ENCODE measurements around the gene AP5S1.
A peak's percentile ranks its signal among the peaks of the same experiment; 100 is the strongest.
"Not testable (repeated sequence)": the region's sequence is repeated elsewhere in the genome, so short reads cannot be mapped to it uniquely, and the experiment has no call there.

Gene AP5S1

DNA sequence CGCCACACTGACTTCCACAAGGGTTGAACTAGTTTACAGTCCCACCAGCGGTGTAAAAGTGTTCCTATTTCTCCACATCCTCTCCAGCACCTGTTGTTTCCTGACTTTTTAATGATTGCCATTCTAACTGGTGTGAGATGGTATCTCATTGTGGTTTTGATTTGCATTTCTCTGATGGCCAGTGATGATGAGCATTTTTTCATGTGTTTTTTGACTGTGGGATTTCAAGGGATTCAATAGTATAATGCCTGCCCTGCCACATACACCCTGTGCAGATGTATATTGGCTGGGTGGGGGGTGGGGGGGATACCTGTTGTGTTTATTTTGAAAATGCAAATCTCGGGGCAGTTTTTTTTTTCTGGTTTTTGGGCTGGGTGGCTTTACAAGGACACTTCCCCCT, 26.2 kb upstream of the AP5S1 start:
- not testable (repeated sequence) for DNase-seq (ENCODE audit: low read depth)

DNA sequence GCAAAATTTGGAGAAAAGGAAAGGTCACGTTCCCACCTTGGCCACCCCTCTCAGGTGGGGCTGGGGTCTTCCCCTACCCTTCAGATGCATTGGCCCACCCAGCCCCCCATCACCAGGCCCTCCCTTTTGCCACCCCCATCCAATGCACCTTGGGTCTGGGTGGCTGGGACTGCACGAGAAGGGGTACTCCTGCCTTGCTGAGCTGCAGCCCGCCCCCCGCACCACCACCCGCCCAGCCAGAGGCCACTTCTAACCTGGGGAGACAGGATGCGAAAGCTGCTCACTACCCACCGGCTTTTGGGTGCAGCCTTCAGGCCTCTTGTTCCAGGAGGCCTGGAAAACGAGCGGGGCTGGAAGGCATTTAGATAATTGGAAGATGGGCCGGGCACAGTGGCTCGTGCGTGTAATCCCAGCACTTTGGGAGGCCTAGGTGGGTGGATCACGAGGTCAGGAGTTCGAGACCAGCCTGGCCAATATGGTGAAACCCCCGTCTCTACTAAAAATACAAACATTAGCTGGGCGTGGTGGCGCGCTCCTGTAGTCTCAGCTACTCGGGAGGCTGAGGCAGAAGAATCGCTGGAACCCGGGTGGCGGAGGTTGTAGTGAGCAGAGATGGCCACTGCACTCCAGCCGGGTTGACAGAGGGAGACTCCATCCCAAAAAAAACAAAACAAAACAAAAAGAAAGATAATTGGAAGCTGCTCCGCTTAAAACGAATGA, 25.5 kb upstream of the AP5S1 start:
- no peak for DNase-seq (ENCODE audit: low read depth)

DNA sequence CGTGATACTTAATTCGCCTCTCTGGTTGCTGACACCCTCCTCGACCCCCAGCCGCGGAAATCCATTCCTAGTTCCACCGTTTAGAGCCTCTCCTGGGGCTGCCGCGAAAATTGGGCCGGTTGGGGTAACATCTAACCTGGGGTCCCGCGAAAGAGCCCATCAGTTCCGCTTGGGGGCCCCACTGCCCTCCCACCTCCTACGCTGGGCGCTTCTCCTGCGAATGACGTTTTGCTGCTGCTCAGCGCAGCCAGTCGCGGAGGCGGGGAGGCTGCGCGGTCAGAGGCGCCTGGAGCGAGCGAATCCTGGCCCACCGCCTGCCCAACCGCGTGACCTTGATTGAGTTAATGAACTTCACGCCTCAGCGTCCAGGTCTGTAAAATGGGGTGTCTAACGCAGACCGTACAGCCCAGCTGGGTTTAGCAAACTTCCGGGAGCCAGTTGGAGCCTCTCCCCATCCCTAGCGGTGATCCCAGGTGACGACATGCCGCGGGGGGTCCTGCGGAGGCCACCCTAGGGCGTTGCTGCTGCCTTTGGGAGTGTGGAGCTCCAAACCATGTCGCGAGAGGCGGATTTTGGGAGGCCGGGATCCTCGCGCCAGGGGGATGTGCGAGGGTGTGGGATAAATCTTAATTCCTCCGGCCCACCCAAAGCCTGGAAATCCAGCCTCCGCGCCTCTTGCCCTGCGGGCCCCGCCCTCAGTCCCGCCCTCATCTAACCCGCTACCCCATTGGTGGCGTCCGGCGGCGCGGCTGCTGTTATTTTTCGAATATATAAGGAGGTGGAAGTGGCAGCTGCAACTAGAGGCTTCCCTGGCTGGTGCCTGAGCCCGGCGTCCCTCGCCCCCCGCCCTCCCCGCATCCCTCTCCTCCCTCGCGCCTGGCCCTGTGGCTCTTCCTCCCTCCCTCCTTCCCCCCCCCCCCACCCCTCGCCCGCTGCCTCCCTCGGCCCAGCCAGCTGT, 24.6 kb upstream of the AP5S1 start, which contains the start of gene CDC25B:
Gene CDC25B, plus strand, starts transcription at position 800 of the 958 bp plus-strand sequence. CDS start 222 bp downstream, outside the sequence.
- DNase-seq (ENCODE audit: low read depth), result peak; percentile 94

DNA sequence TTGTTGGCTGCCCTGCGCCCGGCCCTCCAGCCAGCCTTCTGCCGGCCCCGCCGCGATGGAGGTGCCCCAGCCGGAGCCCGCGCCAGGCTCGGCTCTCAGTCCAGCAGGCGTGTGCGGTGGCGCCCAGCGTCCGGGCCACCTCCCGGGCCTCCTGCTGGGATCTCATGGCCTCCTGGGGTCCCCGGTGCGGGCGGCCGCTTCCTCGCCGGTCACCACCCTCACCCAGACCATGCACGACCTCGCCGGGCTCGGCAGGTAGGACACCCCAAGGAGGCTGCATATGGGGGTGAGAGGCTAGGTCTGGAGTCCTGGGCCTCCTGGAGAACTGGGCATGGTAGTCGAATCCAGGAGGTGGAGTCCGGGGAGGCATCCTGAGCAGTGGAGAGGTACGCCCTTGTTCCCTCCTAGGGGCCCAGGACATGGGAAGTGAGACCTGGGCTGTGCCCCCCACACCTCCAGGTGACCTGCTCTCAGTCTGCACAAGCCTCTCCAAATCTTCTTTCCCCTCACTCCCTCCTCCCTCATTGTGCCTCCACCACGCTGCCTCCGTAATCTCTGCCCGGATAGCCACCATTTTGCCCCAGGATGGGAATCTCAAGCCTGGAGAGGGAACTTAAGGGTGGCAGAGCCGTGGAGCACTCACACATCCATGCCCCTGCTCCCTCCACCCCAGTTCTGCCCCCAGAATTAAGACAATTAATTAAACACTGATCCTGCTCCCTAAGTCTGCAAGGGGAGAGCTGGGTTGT, 23.7 kb upstream of the AP5S1 start:
- no peak for DNase-seq (ENCODE audit: low read depth)

DNA sequence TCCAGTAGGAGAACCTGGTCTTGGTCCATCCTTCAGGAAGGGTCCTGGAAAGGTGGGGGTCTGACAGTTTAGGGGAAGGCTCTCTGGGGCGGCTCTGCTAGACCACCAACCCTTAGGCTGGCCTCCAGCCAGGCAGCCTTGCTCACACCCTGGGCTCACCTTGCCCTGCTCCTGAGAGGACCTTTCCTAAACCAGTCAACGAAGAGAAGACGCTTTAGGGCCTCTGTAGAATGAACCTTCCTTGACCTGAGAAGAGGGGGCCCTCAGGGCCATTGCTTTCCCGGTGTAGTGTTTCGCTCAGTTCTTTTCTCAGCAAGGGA, 23.2 kb upstream of the AP5S1 start:
- DNase-seq (ENCODE audit: low read depth), result no peak

GRCh38 chr20:3797592-3798372, 22.6 kb upstream of the AP5S1 start:
- no peak for DNase-seq (ENCODE audit: low read depth)

- no peak for DNase-seq (ENCODE audit: low read depth)
Observed at GRCh38 chr20:3798373-3798768, 22.0 kb upstream of the AP5S1 start.

DNA sequence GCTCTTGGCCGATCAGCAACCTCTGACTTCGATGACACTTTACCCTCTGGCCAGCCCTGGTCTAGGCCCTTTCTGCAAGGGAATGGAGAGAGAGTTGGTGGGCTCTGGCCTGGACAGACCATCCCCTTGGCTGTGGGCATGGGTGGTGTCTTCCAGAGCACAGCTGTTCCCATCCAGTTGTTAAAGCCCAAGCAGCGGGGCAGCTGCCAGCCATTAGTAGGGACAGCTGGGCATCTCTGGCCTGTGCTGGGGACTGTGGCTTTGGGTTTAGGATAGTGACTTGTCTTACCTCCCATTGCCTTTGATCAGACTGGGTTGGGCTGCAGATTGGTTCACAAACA, 21.5 kb upstream of the AP5S1 start:
- no peak for DNase-seq (ENCODE audit: low read depth)

DNA sequence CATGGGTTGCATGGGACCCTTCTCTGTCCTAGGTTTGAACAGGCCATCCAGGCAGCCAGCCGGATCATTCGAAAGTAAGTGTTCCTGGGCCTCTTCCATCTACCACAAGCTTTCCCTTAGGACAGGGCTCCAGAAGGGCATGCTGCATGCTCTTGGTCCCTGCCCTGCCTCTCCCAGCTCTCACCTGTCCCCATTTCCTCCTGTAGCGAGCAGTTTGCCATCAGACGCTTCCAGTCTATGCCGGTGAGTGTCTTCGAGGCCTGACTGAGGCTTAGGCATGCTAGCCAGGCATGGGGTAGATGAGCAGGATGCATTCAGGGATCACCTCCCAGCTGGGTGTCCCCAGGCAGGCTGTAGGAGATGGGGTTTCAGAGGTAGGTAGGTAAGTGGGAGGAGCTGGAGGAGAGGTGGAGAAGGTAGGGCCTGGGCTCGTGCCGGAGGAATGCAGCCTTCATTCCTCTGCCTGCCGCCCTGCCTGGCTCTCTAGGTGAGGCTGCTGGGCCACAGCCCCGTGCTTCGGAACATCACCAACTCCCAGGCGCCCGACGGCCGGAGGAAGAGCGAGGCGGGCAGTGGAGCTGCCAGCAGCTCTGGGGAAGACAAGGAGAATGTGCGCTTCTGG, 20.0 kb upstream of the AP5S1 start:
- DNase-seq (ENCODE audit: low read depth), result no peak

- no peak for DNase-seq (ENCODE audit: low read depth)
Observed at GRCh38 chr20:3800878-3801260, 19.5 kb upstream of the AP5S1 start.

GRCh38 chr20:3801299-3801698, 19.0 kb upstream of the AP5S1 start:
- DNase-seq (ENCODE audit: low read depth), result no peak

DNA sequence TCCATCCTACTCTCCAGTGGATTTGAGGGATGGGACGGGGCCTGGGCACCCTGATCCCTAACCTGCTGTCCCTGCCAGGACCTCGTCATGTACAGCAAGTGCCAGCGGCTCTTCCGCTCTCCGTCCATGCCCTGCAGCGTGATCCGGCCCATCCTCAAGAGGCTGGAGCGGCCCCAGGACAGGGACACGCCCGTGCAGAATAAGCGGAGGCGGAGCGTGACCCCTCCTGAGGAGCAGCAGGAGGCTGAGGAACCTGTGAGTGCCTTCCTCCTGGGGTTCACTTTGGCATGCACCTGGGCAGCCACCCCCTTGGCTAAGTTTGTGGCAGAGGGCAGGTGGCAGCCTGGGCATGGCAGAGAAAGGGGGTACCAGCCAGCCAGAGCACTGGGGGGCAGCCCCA, 18.5 kb upstream of the AP5S1 start:
- DNase-seq (ENCODE audit: low read depth), result no peak

- no peak for DNase-seq (ENCODE audit: low read depth)
Observed at GRCh38 chr20:3802524-3803239, 17.7 kb upstream of the AP5S1 start.

GRCh38 chr20:3803289-3803688, 17.1 kb upstream of the AP5S1 start:
- DNase-seq (ENCODE audit: low read depth), result no peak

DNA sequence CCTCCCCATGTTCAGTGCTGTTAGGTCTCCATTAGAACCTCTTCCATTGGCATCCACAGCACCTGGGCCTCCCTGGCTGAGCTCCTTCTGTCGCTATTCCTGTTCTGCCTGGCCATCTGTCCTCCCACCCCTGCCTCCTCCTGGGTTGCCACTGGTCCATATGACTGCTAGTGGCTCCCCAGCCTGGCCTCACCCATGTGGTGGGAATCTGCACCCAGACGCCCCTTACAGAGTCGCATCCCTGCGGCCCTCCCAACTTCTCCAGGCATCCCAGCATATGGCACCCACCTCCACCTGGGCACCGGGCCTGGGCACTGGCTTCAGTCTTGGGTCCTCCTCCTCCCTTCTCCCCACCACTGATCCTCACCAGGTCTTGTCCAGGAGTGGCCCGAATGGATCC, 16.5 kb upstream of the AP5S1 start:
- no peak for DNase-seq (ENCODE audit: low read depth)

DNA sequence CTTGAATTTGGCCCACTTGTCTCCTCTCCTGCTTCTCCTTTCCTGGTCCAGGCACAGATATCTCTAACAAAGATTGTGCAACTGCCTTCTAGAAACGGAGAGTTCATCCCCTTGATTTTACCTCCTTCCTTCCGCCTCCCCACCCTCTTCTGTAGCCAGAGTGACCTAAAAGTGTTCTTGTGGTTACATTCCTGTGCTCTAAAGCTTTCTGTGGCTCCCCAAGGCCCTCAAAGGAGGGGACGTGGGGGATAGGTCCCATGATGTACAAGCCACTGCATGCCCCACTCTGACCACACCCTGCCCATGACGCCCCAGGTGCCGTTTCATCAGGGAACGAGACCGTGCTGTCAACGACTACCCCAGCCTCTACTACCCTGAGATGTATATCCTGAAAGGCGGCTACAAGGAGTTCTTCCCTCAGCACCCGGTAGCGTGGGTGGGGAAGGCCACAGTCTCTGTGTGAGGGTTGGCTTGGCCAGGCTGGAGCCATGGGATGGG, 16.0 kb upstream of the AP5S1 start:
- DNase-seq (ENCODE audit: low read depth), result no peak

GRCh38 chr20:3804781-3805180, 15.6 kb upstream of the AP5S1 start:
- DNase-seq (ENCODE audit: low read depth), result no peak

- no peak for DNase-seq (ENCODE audit: low read depth)
Observed at GRCh38 chr20:3808544-3808943, 11.8 kb upstream of the AP5S1 start.

DNA sequence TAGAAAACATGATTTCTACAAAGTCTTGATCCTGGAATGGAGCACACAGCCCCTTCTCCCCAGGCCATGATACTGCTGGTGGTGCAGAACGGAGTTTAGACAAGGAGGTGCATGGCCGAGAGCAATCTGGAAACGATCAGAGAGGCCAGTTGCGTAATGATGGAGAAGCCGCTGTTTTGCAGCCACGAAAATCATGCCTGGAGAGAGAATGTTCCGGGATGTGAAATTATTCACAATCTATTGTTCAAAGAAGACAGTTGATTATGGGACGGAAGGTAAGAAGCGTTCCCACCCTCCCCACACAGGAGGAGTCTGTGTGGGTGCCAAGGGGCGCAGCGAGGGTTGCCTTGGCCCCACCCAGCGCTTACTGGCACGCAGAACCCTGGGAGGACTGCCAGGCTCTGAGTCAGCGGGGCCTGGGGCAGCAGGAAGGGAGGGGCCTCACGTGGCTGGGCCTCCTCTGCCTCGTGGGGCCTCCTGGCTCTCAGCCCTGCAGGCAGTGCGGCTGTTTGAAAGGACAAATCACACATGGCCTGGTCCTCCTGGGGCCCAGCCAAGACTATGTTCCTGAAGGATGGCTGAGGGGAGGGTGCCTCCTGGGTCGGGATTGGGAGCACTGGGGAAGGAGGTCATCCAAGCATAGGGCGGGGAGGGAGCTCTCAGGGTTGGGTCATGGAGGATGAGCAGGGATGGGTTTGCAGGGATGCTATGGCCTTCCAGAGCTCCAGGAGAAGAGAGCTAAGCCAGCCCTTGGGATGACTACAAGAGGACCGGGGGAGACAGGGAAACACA, 8.7 kb upstream of the AP5S1 start:
- peak; percentile 99 for DNase-seq (ENCODE audit: low read depth)

- no peak for DNase-seq (ENCODE audit: low read depth)
Observed at GRCh38 chr20:3812259-3812681, 8.1 kb upstream of the AP5S1 start.

All from fibroblast of gingiva (primary cell).